HG03354 (cell line): ENCODE results near the gene BRME1.
"Not testable (repeated sequence)": the region's sequence is repeated elsewhere in the genome, so short reads cannot be mapped to it uniquely, and the experiment has no call there.

Experiments
- ATAC-seq: cut with Tn5 transposase; IDR thresholded peaks from one replicate; pipeline ENCODE4 v1.9.1; 2021; ENCODE audit warnings: mild to moderate bottlenecking; ENCODE audit not compliant: unreplicated experiment, poor library complexity, severe bottlenecking

Gene BRME1

DNA sequence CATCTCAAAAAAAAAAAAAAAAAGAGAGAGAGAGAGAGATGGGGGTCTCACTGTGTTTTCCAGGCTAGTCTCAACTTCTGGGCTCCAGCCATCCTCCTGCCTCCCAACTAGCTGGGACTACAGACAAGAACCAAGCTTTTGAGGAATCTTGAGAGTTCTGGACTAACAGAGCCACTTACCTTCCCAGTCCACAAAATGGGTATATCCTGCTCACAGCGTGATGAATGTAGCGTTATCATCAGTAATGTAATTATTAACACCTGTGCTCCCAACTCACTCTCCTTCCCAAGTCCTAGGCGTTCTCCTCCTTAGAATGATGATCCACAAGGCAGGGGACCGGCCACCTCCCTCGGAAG, 33.6 kb downstream of the BRME1 start:
- ATAC-seq: no peak

- ATAC-seq: no peak
These were observed 35.0 kb downstream of the BRME1 start for GRCh38 chr19:13870873-13871272.

GRCh38 chr19:13869281-13869680, 36.6 kb downstream of the BRME1 start:
- ATAC-seq: no peak

GRCh38 chr19:13868663-13869062, 37.3 kb downstream of the BRME1 start:
- no peak for ATAC-seq

DNA sequence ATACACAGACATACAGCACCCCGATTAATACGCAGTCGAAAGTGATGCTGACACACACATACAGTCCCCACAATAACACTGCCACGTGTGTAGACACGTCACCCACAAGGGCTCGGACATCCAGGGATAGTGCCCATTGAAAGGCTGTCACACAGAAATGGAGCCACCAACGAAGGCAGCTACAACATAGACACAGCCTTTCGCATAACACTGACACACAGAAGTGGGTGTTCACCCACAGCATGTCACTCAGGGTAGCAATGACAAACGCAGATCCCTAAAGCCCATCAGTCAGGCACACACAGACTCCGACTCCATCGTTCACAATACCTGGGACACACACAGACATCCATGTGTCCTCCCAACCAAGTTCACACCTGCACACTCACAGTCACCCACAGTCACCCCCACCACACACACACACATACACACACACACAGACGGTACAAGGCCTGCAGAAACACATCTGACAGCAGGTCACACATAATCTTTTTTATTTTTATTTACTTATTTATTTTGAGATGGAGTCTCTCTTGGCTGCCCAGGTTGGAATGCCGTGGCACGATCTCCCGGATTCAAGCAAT, 39.4 kb downstream of the BRME1 start:
- no peak for ATAC-seq

DNA sequence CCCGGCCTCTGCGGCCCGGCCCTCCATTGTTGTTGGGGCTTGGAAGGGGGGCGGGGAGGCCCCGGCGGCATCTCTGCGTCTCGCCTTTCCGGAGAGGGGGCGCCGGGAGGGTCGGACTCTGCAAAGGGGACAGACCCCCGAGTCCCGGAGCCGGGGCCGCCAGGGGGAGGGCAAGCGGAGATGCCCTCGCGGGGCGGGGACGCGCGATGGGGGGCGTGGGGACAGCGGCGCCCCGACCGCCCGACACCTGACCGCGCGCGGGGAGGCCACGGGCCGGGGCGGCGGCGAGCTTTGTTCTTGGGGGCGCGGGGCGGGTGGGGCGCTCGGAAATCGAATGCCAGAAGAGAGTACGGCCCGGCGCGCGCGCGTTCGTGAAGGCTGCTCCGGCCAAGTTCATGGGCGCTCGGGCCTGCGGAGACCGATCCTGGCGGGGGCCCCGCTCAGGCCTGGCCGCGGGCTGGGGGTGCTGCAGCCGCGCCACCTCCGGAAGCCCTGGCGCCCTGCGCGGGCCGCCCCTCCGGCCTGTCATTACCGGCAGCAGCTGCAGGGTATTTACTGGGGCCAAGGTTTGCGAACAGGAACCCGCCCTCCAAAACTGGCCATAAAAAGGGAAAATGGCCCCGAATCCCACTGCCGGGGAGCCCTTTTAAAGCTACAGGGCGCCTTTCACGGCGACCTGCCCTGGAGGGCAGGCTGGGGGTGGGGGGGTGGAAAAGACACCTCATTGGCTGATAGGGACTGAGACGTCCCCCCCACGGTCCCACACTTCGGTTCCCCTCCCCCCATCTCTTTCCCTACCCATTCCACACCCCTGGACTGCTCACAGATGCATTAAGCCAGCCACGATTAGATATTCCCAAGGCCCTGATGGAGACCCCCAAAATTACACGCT, 40.1 kb downstream of the BRME1 start:
- ATAC-seq: no peak

DNA sequence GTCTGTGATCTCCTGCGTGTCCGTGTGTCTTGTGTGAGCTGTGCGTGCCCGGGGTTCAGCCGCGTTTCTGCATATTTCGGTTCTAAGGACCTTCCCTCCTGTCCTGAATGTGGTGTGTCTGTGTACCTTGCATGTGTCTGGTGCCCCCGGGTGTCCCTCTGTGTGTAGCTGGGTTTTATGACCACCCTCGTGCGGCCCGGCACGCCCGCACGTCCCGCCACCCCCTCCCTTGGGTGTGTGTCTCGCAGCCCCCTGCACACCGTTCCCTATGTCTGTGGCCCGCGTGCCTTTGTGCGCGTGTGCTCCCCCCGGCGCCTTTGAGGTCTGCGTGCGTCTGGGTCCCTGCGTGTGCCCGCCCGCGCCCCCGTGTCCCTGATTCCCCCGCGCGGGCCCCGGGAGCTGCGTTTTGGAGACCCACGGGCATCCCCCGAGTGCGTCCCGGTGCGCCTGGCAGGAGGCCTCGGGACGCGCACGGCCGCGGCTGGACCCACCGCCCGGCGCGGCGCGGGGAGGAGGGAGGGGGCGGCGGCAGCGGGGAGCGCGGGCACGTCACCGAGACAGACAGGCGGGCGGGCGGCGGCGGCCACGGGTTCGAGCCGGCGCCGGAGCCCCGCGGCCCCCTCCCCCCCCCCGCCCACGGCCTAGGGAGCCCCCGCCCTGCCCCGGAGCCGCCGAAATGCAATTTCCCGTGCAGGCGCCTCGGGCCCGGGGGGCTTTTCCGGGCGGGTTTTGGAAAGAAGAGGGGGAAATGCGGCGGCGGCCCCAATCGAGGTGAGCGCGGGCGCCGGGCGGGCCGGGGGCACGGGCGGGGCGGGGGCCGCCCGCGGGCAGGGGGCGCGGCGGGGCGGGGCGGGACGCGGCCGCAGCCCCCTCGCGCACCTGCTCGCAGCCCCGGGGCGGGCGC, 41.0 kb downstream of the BRME1 start:
- ATAC-seq: no peak

- no peak for ATAC-seq
These were observed 41.8 kb downstream of the BRME1 start for GRCh38 chr19:13864046-13864666.

GRCh38 chr19:13861714-13862531, 44.0 kb downstream of the BRME1 start:
- peak; percentile 70 for ATAC-seq

- no peak for ATAC-seq
These were observed 44.6 kb downstream of the BRME1 start for GRCh38 chr19:13861392-13861713.

DNA sequence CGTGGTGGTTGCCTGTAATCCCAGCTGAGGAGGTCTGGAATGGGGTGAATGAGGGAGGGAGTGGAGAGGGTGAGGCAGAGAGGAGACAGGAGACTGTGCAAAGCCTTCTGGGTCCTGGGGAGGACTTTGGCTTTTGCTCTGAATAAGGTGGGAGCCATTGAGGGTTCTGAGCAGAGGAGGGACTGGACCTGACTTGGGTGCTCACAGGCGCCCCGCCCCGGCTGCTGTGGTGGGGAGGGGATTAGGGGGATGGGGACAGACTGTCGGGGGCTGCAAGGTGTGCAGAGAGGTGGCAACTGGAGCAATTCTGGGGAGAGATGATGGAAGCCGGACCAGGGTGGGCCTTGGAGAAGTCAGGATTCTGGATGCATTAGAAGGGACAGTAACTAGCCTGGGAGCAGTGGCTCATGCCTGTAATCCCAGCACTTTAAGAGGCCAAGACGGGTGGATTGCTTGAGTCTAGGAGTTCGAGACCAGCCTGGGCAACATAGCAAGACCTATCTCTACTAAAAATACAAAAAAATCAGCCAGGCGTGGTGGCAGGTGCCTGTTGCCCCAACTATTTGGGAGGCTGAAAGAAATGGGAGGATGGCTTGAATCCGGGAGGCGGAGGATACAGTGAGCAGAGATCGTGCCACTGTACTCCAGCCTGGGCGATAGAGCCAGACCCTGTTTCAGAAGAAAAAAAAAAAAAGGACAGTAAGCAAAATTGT, 45.1 kb downstream of the BRME1 start:
- ATAC-seq: no peak

DNA sequence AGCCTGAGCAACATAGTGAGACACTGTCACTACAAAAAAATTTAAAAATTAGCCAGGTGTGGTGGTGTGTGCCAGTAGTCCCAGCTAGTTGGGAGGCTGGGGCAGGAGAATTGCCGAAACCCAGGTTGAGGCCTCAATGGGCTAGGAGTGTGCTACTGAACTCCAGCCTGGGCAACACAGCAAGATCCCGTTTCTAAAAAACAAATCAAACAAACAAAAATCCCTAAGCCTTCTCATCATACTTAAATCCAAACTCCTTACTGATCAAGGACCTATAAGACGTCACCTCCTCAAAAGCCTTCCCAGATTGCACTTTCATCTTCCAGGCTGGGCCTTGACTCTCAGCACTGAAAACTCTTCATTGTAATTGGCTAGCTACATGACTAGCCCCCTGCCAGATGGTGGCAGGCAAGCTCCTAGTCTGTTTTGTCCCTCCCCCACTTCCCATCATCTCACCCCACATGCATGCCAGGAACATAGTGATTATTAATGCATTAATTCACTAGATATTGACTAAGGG, 46.5 kb downstream of the BRME1 start:
- no peak for ATAC-seq

- no peak for ATAC-seq
These were observed 49.4 kb downstream of the BRME1 start for GRCh38 chr19:13856497-13856896.

DNA sequence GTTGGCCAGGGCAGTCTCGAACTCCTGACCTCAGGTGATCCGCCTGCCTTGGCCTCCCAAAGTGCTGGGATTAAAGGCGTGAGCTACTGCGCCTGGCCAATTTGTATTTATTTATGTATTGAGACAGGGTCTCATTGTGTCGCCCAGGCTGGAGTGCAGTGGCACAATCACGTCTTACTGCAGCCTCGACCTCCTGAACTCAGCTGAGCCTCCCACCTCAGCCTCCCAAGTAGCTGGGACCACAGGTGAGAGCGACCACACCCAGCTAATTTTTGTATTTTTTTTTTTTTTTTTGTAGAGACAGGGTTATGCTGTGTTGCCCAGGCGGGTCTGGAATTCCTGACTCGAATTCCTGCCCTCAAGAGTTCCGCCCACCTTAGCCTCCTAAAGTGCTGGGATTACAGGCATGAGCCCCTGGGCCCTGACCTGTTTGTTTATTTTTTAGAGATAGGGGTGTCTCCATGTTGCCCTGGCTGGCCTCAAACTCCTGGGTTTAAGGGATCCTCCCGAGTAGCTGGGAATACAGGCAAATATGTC, 53.7 kb downstream of the BRME1 start:
- ATAC-seq: not testable (repeated sequence)

DNA sequence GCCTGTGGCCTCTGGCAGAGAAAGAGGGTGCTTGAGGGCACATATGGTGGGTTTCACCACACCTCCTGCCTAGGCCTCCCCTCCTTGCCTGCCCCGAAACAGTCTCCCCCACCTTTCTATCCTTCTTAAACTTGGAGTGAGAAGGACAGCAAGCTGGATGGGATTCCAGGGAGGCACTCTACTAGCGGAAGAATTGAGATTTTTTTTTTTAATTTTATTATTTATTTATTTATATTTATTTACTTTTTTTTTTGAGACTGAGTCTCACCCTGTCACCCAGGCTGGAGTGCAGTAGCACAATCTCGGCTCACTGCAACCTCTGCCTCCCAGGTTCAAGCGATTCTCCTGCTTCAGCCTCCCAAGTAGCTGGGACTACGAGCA, 54.2 kb downstream of the BRME1 start:
- ATAC-seq: not testable (repeated sequence)

- no peak for ATAC-seq
These were observed 54.8 kb downstream of the BRME1 start for GRCh38 chr19:13850910-13851733.
